Activated CD4-positive, alpha-beta T cell treated with anti-CD3 and anti-CD28 coated beads for 4 hours (primary cell): ENCODE measurements around the gene KRTAP4-2.
"Not testable (repeated sequence)": the region's sequence is repeated elsewhere in the genome, so short reads cannot be mapped to it uniquely, and the experiment has no call there.

Experiments used
- DNase-seq, 2 donors: peaks; one replicate each; pipeline ENCODE4 v3.0.0-alpha.2; 2020

KRTAP4-2 gene

DNA sequence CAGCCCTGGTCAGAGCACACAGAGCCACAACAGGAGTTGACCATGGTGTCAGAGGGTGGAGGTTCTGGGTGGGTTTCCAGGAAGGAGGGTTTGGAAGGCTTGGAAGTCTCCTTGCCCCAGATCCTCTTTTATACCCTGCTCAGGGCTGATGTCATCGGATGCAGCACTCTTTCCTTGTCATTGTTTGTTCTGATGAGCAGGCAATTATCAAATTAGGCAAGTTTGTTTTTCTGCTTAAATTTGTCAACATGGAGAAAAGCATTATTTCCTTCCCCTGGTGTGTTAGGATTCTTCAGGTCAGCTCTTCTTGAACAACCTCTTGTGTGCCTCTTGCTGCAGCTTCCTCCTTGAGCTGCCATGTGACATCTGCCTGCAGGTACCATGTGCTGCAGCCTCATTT is 17.4 kb downstream of the KRTAP4-2 start, which contains the start of gene KRTAP4-4:
Gene KRTAP4-4 (minus strand): TSS at position 101 of the 400 bp plus-strand sequence. CDS start 57 bp downstream, at position 44.
- DNase-seq = no peak

DNA sequence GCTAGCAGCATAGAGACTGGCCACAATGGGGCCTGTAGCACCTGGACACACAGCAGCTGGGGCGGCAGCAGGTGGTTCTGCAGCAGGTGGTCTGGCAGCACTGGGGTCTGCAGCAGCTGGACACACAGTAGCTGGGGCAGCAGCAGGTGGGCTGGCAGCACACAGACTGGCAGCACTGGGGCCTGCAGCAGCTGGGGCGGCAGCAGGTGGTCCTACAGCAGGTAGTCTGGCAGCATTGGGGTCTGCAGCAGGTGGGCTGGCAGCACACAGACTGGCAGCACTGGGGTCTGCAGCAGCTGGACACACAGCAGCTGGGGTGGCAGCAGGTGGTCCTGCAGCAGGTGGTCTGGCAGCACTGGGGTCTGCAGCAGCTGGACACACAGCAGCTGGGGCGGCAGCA is 17.8 kb downstream of the KRTAP4-2 start:
- DNase-seq = not testable (repeated sequence)

GRCh38 chr17:41153856-41154255 is 24.2 kb downstream of the KRTAP4-2 start:
- no peak for DNase-seq

DNA sequence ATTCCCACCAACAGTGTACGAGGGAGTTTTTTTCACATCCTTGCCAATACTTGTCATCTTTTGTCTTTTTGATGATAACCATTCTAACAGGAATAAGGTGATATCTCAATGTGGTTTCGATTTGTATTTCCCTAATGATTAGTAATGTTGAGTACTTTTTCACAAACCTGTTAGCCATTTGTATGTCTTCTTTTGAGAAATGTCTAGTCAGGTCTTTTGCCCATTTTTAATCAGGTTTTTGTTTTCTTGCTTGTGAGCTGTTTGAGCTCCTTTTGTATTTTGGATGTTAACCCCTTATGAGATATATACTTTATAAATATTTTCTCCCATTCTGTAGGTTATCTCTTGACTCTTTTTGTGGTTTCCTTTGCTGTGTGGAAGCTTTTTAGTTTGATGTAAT is 26.5 kb downstream of the KRTAP4-2 start:
- DNase-seq = no peak

- no peak for DNase-seq
Measured at GRCh38 chr17:41150026-41150425, 28.0 kb downstream of the KRTAP4-2 start.

- DNase-seq = no peak
Measured at GRCh38 chr17:41149652-41149985, 28.4 kb downstream of the KRTAP4-2 start, which contains the start of gene KRTAP4-5. Gene KRTAP4-5 (minus strand): TSS chr17:41149825. CDS start chr17:41149767, 58 bp downstream.

DNA sequence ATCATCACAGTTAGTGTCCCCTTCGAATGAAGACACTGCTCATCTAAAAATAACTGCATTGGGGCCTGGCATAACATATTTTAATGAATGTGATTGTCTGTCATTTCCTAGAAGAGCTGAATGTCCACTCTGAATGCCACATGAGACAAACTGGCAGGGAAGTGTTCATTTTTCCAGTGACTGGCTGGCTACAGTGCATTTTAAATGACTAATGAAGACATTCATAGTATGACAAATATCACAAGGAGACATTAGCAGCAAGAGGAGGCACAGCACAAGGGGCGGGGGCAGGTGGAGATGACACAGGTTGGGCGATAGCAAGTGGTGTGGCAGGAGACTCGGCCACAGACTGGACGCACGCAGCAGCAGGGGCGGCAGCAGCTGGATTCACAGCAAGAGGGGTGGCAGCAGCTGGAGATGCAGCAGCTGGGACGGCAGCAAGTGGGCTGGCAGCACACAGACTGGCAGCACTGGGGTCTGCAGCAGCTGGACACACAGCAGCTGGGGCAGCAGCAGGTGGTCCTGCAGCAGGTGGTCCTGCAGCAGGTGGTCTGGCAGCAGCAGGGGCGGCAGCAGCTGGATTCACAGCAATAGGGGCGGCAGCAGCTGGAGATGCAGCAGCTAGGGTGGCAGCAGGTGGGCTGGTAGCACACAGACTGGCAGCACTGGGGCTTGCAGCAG is 28.9 kb downstream of the KRTAP4-2 start:
- not testable (repeated sequence) for DNase-seq

DNA sequence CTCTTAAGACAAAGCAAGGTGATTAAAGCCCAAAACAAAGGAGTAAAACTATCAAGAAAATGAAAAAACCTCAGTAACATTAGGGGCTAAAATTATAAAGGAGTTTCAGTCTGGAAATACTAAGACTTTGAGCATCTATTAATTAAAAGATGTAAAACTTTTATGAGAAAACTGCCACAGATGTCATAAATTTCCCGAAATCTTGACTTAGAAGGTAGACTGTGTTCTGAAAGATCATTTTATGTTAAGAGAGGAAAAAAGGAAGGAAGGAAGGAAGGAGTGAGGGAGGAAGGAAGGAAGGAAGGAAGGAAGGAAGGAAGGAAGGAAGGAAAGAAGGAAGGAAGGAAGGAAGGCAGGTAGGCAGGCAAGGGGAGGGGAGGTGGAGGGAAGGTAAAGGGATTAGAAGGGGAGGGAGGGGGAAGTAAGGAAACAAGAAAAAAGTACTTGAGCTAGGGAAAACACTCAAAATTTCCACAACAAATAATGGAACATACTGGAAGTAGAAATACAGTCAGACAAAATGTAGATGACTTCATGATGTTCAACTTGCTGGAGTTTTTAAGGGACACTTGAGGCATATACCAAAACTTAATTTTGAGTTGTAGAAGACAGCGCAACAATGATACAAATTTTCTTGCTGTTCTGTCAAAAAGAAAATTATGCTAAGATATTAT is 30.4 kb downstream of the KRTAP4-2 start:
- DNase-seq = no peak

DNA sequence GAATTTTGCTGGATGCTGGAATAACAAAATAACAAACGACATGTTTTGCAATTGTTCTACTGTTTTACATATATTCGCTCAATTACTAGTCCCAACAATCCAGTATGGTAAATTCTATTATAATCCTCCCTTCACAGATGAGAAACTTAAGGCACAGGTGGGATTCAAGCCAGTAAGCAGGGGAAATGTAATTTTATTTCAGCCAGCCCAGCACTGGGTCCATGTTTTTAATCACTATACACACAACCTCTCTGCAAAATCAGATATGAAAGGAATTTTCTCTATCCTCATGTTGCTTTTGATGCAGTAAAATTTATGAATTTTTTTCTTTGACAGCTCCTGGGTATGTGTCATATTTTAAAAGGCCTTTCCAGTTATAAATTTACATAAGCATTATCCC is 32.8 kb downstream of the KRTAP4-2 start:
- DNase-seq = no peak

GRCh38 chr17:41144846-41145245 is 33.2 kb downstream of the KRTAP4-2 start:
- DNase-seq = no peak

DNA sequence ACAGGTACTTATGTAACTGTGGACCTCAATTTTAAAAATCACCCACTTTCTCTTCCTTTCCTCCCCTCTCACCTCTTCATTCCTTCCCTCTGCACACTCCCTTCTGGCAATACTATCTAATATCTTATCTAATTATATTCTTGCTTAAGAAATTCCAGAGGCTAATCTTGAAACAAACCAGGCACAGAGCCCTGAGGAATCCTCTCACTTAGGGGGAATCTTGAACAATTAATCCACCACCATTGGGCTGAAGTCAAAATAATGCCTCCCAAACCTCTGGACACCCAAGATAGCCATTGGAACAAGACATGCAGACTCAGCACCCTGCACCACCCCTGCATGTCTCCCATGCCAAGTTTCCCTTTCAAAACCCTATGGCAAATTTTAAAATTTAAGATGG is 36.7 kb downstream of the KRTAP4-2 start:
- no peak for DNase-seq

DNA sequence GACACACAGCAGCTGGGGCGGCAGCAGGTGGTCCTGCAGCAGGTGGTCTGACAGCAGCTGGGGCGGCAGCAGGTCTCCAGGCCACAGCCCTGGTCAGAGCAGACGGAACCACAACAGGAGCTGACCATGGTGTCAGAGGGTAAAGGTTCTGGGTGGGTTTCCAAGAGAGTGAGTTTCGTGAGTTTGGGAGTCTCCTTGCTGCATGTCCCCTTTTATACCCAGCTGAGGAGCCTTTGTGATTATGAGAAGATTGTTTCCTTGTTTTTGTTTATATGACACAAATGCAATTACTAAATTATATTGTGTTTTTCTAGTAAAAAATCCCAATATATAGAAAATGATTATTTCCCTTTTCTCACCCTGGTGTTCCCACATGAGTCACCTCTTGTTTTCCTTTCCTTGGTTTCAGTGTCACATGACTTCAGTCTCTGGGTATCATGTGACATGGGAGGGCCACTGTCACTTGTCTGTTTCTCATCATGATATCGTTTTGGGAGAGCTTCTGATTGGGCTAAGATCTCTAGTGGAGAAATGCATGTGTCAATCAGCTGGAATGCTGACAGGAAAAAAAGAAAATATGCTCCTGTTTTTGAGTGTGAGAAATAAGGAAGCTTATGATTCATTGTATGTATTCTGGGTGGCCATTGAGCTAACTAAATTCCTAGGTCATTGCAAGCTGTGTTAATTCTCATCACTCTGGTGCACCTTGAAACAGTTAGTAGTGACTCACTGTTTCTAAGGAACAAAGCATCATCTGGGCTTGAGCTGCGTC is 37.5 kb downstream of the KRTAP4-2 start, which contains the start of gene KRTAP4-6:
Gene KRTAP4-6 (minus strand): TSS at position 185 of the 772 bp plus-strand sequence. CDS start 57 bp downstream, at position 128.
- no peak for DNase-seq

GRCh38 chr17:41139865-41140264 is 38.2 kb downstream of the KRTAP4-2 start:
- not testable (repeated sequence) for DNase-seq

GRCh38 chr17:41133880-41134735 is 43.9 kb downstream of the KRTAP4-2 start:
- no peak for DNase-seq

DNA sequence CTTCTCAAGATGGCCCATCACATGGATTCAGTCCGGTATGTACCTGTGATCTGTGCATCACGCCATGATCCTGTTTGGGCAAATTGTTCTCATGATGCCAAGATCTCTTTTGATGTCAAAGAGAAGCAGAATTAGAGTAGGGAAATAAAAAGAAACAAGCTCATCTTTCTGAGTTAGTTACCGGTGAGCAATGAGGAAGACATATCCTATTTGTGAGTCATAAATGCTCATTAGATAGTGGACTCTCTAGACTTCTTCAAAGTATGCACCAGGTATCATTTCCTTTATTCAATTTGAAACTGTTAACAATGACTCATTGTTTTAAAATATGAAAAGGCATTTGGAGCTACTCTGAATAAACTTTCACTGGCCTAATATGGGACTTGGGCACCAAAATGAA is 46.0 kb downstream of the KRTAP4-2 start:
- no peak for DNase-seq
